GM18526 (cell line): ENCODE data around the gene SARS2.

ENCODE experiments used
- POLR2A ChIP-seq: IDR thresholded peaks from 3 replicates; pipeline ENCODE4 v1.6.1; 2011; ENCODE audit not compliant: insufficient read length; ENCODE audit errors: extremely low read depth

The SARS2 gene

DNA sequence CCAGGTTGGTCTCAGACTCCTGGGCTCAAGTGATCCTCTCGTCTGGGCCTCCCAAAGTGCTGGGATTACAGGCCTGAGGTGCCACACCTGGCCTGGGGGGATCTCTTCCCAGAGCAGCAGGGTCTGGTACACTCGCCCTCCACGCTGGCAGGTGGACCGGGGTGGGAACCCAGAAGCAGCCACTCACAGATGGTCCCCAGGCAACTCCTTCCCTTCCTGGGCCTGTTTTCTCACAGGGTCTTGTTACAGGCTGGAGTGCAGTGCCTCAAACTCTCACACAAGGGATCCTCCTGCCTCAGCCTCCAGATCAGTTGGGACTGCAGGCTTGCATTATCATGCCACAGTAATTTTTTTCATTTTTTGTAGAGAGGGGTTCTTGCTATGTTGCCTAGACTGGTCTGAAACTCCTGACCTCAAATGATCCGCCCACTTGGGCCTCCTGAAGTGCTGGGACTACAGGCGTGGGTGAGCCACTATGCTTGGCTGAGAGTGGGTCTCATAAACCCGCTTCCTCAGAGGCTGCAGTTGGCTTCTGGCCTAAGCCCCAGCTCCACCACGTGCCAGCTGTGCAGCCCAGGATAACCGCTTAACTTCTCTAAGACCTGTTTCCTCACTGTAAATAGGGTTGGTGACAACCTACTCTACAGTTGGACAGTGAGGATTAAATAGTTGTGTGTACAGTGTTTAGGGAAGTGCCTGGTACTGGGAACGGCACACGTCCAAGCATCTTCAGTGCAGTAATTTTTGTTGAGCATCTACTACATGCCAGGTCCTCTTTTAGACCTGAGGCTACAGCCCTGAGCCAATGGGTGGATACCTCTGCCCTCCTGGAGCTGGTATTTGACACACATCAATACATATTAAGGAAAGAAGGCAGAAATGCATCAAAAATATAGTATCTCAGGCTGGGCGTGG is 17.7 kb downstream of the SARS2 start:
- TF ChIP-seq POLR2A = no peak

DNA sequence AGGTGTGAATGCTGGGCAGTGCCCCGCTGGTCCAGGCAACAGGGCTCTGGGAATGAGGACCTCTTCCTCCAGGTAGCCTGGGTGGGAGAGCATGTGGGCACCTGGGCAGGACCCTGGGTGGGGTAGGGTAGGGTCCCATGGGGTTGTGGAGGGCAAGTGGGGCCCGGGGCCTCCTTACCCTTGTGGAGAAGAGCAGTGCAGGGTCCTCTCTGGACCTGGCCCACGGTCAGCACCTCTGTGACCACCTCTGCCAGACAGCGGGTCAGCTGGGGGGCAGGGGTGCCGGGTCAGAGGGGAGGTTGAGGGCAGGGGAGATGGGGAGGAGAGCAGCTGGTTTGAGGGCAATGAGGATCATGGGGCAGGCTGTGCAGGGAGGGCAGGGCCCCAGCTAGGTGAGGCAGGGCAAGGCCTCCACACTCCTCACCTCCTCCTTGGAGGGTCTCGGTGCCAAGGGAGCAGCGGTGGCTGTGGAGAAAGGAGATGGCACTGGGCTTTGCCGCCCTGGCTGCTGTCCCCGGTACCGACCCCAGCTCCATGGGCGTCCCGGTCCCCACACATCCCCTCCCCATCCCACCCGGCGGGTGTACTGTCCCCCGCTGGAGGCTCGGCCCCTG is 19.1 kb downstream of the SARS2 start:
- no peak for TF ChIP-seq POLR2A

DNA sequence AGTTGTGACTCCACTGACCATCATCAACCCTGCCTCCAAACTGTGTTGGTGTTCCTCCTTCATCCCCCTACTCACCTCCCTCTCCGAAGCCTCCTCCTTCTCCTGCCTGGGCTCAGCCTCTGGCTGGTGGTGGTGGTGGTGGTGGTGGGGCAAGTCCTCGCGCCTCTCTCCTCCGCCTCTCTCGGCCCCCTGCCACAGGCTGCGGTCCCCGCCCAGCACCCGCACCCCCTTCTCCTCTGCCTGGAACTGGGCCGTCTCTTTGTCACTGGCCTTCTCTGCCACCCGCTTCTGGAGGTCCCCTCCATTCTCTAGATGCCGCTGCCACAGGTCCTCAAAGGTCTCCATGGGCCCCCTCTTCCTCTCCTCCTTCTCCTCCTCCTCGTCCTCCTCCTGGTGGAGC is 20.1 kb downstream of the SARS2 start:
- TF ChIP-seq POLR2A = no peak

DNA sequence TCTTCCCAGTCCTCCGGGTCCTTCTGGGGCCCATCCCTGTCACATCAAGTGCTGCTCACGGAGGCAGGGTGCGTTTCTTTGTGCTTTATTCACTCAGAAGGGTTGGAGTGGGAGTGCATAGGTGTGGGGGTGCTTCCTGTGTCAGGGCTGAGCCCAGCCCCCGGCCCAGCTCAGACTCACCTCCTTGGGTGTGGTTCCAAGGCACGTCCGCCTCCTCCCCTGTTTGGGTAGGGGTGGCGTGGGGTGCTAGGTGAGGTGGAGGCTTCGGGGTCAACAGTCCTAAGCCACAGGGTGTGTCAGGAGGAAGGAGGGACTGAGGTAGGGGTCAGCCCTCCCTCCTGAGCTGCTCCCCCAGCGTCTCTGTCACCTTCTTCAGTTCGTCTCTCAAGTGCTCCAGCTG is 21.7 kb downstream of the SARS2 start:
- TF ChIP-seq POLR2A = no peak

DNA sequence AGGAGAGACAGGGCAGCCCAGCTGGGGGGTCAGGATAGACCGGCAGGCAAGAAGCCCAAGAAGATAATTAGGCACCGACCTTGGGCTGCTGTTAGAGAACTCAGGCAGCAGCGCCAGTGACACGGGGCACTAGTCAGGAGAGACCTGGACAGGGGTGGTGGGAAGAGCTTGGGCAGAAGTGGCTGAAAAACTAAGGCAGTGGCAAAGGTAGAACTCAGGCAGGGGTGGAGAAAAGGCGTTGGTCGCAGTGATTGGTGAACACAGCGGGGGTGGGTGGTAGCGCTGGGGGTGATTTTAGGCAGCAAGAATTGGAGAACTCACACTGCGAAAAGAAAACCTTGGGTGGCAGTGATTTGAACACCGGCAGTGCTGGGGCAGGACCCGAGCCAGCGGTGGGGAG is 22.9 kb downstream of the SARS2 start:
- no peak for TF ChIP-seq POLR2A

DNA sequence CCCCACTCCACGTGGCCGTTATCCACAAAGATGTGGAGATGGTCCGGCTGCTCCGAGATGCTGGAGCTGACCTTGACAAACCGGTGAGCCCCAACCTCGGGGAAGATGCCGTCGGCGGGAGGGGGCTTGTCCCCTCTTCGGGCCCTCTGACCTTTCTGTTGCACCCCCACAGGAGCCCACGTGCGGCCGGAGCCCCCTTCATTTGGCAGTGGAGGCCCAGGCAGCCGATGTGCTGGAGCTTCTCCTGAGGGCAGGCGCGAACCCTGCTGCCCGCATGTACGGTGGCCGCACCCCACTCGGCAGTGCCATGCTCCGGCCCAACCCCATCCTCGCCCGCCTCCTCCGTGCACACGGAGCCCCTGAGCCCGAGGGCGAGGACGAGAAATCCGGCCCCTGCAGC is 23.3 kb downstream of the SARS2 start:
- TF ChIP-seq POLR2A = no peak

DNA sequence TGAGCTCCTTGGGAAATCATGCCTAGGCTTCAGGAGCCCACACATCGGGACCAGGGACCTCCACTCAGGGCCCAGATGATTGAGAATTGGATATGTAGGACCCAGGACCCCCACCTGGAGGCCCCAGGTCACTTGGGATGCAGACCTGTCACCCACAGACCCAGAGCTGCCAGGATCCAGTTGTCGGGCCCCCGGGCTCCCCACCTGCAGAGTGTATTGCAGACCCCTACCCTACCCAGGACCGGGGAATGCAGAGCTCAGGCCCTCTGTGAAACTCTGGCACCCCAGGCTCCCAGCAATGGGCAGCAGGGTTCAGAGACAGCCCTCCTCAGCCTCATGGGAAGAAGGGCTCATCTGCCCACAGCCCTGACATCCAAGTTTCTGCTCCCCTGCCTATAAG is 24.9 kb downstream of the SARS2 start:
- TF ChIP-seq POLR2A = no peak

DNA sequence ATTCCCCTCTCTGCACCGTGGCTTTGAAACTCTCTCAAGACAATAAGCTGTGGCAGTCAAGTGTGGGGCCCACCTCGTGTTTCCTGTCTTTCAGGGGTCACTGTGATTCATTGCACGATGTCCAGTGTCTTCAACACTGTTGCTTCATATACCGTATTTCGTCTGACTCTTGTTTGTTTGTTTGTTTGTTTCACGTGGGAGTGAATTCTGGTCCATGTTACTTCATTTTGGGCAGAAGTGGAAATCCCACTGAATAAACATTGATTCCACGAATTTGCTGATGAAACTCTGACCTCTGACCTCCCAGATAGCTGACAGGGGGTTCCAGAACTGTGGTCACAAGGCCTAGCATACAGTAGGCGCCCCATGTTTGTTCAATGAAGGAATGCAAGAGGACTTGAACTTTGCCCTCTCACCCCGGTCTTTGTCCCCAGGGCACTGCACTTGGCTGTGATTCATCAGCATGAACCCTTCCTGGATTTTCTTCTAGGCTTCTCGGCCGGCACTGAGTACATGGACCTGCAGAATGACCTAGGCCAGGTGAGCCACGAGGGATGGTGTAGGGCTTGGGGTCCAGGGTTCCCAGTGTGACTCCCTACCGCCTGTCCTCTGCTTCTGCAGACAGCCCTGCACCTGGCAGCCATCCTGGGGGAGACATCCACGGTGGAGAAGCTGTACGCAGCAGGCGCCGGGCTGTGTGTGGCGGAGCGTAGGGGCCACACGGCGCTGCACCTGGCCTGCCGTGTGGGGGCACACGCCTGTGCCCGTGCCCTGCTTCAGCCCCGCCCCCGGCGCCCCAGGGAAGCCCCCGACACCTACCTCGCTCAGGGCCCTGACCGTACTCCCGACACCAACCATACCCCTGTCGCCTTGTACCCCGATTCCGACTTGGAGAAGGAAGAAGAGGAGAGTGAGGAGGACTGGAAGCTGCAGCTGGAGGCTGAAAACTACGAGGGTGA is 25.7 kb downstream of the SARS2 start:
- TF ChIP-seq POLR2A = no peak

DNA sequence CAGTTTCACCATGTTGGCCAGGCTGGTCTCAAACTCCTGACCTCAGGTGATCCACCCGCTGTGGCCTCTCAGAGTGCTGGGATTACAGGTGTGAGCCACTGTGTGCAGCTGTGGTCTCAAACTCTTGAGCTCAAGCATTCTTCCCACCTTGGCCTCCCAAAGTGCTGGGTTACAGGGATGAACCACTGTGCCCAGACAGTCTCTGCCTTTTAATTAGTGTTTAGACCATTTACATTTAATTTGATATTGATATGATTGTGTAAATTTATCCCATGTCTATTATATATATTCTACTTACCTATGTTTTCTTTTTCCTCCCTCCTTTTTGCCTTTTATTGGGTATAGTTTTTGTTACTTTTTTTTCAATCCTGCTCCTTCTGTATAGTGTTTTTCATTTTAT is 28.9 kb downstream of the SARS2 start:
- TF ChIP-seq POLR2A = no peak

DNA sequence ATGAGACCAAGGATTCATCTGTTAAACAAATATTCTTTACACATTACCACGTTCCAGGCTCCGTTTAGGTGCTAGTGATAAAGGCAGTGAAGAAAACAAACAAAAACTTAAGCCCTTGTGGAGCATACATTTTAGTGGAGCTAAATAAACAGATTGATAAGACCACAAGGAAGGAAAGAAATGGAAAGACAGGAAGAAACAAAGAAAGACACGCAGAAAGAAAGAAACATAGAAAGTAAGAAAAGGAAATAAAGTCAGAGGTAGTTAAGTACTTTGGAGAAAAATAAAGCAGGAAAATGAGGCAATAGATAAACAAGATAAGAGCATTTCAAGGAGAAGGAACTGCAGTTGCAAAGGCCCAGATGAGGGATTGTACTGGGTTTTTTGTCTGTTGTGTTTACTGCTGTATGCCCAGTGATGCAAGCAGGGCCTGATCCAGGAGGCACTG is 29.8 kb downstream of the SARS2 start:
- no peak for TF ChIP-seq POLR2A

DNA sequence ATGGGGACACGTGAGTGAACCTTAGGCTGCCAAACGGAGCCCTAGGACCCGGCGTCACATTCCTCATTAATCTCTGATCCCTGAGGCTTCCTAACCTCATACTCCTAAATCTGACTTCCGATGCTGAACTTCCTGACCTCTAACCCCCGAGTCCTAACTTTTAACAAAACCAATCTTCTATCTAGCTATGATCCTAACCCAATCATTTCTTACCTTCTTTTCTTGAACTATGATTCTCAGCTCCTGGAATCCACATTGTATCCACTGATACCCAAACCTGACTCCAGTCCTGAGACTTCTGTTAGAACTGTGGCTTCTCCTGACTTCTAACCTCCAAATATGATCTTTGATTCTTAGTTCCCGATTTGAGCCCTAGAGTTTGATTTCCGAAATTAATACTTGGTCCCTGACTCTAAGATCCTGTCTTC is 30.3 kb downstream of the SARS2 start:
- no peak for TF ChIP-seq POLR2A

DNA sequence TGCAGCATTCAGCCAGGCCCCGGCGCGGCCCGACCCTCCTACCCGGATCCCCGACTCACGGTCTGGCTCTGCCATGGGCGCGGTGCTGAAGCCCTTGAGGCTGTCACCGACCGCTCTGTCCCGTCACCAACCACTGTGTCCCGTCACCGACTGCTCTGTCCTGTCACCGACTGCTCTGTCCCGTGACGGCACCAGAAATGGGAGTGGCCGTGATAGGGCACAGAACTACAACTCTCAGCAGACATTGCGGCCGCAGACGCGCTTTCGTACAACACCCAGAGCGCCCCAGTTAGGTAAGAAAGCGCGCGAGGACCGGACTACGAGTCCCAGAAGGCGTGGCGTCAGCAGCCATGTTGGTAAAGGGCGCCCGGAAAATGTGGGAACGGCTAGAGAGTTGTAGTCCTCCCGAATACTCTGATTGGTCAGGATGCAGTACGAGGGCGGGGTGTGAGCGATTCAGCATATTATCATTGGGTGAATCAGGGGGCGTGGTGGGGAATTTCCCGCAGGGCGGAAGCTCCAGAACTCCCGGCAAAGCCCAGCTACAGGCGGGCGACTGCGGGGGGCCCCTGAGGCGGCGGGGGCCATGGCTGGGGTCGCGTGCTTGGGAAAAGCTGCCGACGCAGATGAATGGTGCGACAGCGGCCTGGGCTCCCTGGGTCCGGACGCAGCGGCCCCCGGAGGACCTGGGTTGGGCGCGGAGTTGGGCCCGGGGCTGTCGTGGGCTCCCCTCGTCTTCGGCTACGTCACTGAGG is 30.9 kb downstream of the SARS2 start, which contains the start of the genes NFKBIB and SIRT2:
TSS of gene NFKBIB (plus strand) at position 523 of the 755 bp plus-strand sequence. CDS start at position 587, 64 bp downstream.
TSS of gene SIRT2 (minus strand) at position 172 of the 755 bp plus-strand sequence. CDS start at position 75, 97 bp downstream.
- TF ChIP-seq POLR2A = peak; percentile 44

DNA sequence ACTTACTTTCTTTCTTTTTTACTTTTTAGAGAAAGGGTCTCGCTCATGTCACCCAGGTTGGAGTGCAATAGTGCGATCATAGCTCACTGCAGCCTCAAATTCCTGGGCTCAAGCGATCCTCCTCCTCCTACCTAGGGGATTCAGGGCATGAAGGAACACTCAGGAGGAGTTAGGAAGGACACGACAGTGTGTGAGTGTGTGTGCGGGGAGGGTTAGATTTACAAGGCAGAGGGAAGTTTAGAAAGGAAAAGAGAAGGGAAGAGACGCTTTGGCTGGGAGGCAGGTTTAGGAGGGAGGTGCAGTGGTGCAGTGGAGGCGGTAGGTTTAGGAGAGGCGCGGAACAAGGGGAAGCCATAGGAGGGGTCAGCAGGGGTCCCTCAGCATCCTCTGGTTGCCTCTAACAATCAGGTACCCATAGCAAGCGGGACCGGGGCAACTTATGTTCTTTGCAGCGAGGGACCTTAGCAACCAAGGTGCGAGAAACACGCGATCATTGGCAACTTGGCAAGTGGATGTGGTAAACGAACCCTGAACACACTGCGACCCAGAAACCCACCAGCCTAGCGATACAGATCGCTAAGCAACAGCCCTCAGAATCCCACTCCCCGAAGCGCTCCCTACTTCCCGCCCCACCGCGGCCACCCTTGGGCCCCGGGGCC is 31.6 kb downstream of the SARS2 start:
- TF ChIP-seq POLR2A = no peak

DNA sequence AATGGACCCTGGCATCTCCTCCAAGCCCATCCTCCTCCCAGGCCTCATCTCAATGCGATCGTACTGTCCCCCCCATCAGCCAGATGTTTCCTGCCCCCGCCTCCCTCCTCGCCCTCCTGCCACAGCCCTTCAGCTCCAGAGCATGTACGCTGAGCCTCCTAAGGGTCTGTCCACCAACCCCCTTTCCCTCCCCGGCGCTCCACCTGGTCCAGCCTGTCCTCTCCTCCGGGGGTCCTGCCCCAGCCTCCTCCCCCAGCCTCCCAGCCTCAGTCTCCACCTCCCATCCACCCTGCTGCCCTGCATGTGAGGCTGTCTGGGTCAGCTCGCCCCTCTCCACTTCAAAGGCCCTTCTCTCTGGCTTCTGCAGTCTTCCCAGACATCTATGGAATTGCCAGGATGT is 35.6 kb downstream of the SARS2 start:
- no peak for TF ChIP-seq POLR2A

DNA sequence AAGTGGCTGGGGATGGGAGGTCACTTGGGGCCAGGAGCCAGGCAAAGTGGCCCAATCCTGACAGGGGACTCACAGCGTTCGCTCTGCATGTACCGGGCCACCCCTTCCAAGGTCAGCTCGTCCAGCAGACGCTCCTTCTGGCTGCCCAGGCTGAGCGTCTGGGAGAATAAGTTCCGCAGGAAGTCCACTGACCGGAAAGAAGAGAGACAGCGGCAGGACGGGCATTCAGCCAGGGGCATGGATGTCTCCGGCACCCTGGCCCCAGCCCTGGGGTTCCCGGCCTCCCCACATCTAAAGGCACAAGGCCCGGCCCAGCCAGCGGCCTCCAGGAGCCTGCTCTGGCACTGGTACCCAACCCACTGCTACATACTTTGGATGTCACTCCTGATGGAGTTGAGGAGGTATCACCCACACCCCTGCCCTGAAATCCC is 37.2 kb downstream of the SARS2 start:
- TF ChIP-seq POLR2A = no peak
